Endothelial cell (in vitro differentiated cells): Measurements from ENCODE around the gene MARCHF9. TPM values are rescaled to one million over a fixed set of nuclear protein-coding genes. Genes with fewer than 3 reads are reported as not detected.
A peak's percentile ranks its signal among the peaks of the same experiment; 100 is the strongest.

Experiments
- DNase-seq: peaks from one replicate; pipeline ENCODE4 v3.0.0; 2021; ENCODE audit warnings: low spot score
- H3K27ac Mint-ChIP-seq: one replicate; pipeline ENCODE4 v1.8.0; 2021; ENCODE audit warnings: mixed read lengths, inconsistent platforms; ENCODE audit not compliant: unreplicated experiment
- H3K27me3 Mint-ChIP-seq: one replicate; pipeline ENCODE4 v1.8.0; 2021; ENCODE audit warnings: mild to moderate bottlenecking, moderate library complexity, mixed read lengths, inconsistent platforms; ENCODE audit not compliant: unreplicated experiment
- H3K36me3 Mint-ChIP-seq: one replicate; pipeline ENCODE4 v1.8.0; 2021; ENCODE audit warnings: mild to moderate bottlenecking, low read depth, mixed read lengths, inconsistent platforms; ENCODE audit not compliant: unreplicated experiment
- H3K4me1 Mint-ChIP-seq: one replicate; pipeline ENCODE4 v1.8.0; 2021; ENCODE audit warnings: mild to moderate bottlenecking, mixed read lengths, inconsistent platforms; ENCODE audit not compliant: unreplicated experiment
- H3K4me3 Mint-ChIP-seq: one replicate; pipeline ENCODE4 v1.8.0; 2021; ENCODE audit warnings: mild to moderate bottlenecking, mixed read lengths, inconsistent platforms; ENCODE audit not compliant: unreplicated experiment
- H3K9me3 Mint-ChIP-seq: one replicate; pipeline ENCODE4 v1.8.0; 2021; ENCODE audit warnings: mixed read lengths, inconsistent platforms; ENCODE audit not compliant: unreplicated experiment
- CTCF ChIP-seq: fragments of 200-600 bp; sonication (generic); IDR thresholded peaks from one replicate; pipeline ENCODE4 v1.5.0; 2021; ENCODE audit warnings: antibody characterized with exemption; ENCODE audit not compliant: unreplicated experiment
- total RNA-seq: library from RNA; stranded (reverse); fragmentation: NEBNext Ultra II Directional; extraction: Animal tissue kit (Norgen Biotek cat#: 25700); gene quantifications from one replicate; pipeline ENCODE4 v1.2.1, GENCODE V29; 2021; ENCODE audit not compliant: unreplicated experiment

MARCHF9 gene
- total RNA-seq, 1 donor from 2014 or later = 2.3 TPM

GRCh38 chr12:57741844-57742738, 12.8 kb upstream of the MARCHF9 start:
- TF ChIP-seq CTCF = no peak
- Mint-ChIP-seq H3K4me3 (no peak overlapping the region), H3K4me1 (peaks cover 45% of the 10 kb centered on the region), H3K36me3 (peaks cover 15% of the 10 kb centered on the region), H3K27ac (peak overlapping the region; percentile 55), H3K9me3 (no peaks in the 10 kb centered on the region), H3K27me3 (peaks cover 19% of the 10 kb centered on the region)
- DNase-seq = no peak

GRCh38 chr12:57743769-57744168, 11.1 kb upstream of the MARCHF9 start:
- peaks cover 26% of the 10 kb centered on the region for H3K36me3 Mint-ChIP-seq
- H3K9me3 Mint-ChIP-seq = no peaks in the 10 kb centered on the region
- peak overlapping the region; percentile 70 for H3K4me3 Mint-ChIP-seq
- peaks cover 51% of the 10 kb centered on the region for H3K4me1 Mint-ChIP-seq
- DNase-seq = no peak
- TF ChIP-seq CTCF = no peak
- peak overlapping the region; percentile 99 for H3K27ac Mint-ChIP-seq
- peaks cover 22% of the 10 kb centered on the region for H3K27me3 Mint-ChIP-seq

- peaks cover 27% of the 10 kb centered on the region for H3K36me3 Mint-ChIP-seq
- no peak for TF ChIP-seq CTCF
- H3K4me1 Mint-ChIP-seq = peaks cover 47% of the 10 kb centered on the region
- peak overlapping the region; percentile 97 for H3K4me3 Mint-ChIP-seq
- no peaks in the 10 kb centered on the region for H3K9me3 Mint-ChIP-seq
- H3K27ac Mint-ChIP-seq = peak overlapping the region; percentile 99
- peak; percentile 62 for DNase-seq
- peaks cover 17% of the 10 kb centered on the region for H3K27me3 Mint-ChIP-seq
These were observed 10.6 kb upstream of the MARCHF9 start for GRCh38 chr12:57744194-57744776.

GRCh38 chr12:57744777-57745484, 10.0 kb upstream of the MARCHF9 start, which contains the start of gene TSPAN31:
Gene TSPAN31, plus strand, starts transcription at chr12:57745039. Its CDS starts 116 bp downstream, at chr12:57745155.
- DNase-seq = peak; percentile 81
- TF ChIP-seq CTCF = no peak
- Mint-ChIP-seq H3K9me3 (no peaks in the 10 kb centered on the region), H3K27me3 (peaks cover 16% of the 10 kb centered on the region), H3K27ac (peak within 1 kb of the TSS; percentile 99), H3K4me1 (peaks cover 45% of the 10 kb centered on the region), H3K36me3 (peaks cover 25% of the 10 kb centered on the region), H3K4me3 (peak within 1 kb of the TSS; percentile 97)
